ENCODE measurements around the gene EFCAB5. TPM values are rescaled to one million over a fixed set of nuclear protein-coding genes. Genes with fewer than 3 reads are reported as not detected.
"Not testable (repeated sequence)": the region's sequence is repeated elsewhere in the genome, so short reads cannot be mapped to it uniquely, and the experiment has no call there.

Gene EFCAB5
- total RNA-seq, 1 donor from 2014 or later: 0.99 TPM

DNA sequence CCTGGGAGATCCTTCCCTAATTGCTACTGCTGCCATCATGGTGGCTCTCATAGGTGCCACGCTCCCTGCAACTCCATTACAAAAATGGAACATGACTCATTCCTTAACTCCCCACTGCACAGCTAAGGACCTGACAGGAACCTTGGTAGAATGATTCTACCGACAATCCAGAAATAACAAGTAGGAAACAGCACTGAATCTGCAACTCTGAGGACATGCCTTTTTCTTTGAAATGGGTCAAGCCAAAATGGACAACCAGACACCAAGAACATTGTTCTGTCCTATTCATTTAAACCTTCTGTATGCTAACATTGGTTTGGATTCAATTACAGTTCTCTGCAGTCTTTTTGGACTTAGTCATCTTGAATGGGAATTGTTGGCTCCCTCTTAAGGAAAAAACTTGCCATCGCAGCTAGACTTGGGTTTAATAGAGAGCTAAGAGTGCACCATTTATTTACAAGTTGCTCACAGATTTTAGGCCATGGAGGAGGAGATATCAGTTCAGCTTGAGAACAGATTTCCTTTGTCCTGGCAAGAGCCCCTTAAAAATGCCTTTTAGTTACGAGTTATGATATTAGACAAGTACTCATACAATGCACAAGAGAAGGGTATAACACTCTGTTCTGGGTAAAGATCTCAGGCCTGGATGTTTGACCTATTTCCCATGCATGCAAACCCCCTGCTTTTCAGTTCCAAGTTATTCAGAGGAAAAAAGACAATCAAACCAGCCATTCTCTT is 154.2 kb downstream of the EFCAB5 start:
- DNase-seq: peak; percentile 40

DNA sequence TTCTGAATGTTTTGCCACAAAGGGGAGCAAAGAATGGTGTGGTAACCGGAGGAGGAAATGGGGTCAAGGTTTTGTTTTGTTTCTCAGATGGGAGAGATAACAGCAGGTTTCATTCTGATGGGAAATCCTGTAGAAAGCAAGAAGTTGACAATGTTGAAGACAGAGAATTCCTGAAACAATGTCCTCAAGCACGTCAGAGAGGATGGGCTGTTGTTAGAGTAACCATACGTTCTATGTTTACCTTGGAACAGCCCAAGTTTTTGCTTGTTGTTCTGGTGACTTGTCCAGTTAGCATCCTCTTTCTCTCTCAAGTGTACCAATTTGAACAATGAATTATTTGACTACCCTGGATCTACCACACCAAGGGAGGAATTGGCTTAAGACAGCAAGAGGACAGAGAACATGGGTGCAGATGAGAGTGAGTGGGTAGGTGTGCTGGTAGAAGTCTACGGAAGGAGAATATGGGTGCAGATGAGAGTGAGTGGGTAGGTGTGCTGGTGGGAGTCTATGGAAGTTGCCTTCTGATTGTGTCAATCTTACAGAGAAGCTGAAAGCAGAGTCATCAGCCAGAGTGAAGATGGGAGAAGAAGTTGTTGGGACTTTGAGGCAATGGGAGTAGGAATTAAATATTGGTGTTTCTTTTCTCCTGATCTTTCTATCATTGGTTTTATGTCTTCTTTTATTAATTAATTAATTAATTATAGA is 160.4 kb downstream of the EFCAB5 start:
- DNase-seq: no peak

DNA sequence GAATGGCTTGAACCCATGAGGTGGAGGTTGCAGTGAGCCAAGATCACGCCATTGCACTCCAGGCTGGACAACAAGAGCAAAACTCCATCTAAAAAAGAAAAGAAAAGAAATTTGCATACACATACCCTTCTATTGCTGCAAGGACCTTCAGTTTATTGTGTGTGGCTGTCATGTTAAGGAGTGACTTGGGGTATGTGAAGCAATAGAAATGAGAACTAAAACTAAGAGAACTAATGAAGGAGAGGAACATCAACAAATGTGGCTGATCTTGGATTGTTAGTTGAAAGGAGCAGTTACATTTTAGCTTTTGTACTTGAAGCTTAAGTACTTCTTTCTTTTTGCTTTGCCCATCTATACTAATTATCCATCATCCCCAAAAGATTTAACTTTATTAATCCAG is 162.5 kb downstream of the EFCAB5 start:
- DNase-seq: no peak

- peak; percentile 88 for DNase-seq
Measured at GRCh38 chr17:30104575-30105339, 163.3 kb downstream of the EFCAB5 start.

GRCh38 chr17:30112794-30113193 is 171.4 kb downstream of the EFCAB5 start:
- no peak for DNase-seq

GRCh38 chr17:30113213-30113612 is 171.8 kb downstream of the EFCAB5 start:
- DNase-seq: no peak

GRCh38 chr17:30116345-30116660 is 174.9 kb downstream of the EFCAB5 start:
- DNase-seq: no peak

DNA sequence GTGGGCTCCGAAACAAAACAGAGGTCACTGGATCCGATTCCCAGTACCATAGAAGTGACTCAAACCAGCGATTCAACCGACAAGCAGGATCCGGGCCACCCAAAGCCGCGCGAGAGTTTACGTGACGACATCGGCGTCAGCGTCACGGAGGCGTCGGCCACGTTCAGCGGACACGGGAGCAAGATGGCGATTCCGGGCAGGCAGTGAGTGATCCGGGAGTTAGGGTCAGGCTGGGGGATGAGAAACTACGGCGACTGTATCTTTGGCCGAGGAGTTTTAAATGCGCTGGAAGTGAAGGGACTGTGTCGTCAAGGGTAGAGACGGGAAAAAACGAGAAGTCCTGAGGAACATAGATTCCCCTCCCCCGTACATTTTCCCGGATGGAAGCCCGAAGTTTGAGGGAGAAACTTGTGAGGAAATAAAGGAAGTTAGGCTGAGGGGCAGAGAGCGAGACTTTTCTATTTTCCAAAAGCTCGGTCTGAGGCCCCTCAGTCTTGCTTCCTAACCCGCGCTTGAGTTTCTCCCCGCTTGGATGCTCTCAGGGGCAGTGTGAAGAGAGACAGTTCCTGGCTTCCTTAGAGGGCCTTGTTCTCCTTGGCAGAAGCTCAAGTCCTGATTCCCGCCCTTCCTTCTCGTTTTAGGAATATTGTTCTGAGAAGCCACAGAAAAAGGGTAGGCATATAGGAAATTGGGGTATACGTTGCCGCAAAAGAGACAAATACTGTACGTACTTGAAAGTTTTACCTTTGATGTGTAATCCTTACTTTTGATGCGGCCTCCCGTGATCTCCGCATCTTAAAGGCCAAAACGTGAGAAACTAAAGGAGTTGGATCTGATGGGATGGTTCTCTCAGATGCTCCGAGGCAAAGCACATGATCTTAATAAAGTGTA is 175.5 kb downstream of the EFCAB5 start, which contains the start of gene NSRP1:
Gene NSRP1, plus strand, starts transcription at position 156 of the 891 bp plus-strand sequence. Its CDS starts 28 bp downstream, at position 184.
- DNase-seq: peak; percentile 94

DNA sequence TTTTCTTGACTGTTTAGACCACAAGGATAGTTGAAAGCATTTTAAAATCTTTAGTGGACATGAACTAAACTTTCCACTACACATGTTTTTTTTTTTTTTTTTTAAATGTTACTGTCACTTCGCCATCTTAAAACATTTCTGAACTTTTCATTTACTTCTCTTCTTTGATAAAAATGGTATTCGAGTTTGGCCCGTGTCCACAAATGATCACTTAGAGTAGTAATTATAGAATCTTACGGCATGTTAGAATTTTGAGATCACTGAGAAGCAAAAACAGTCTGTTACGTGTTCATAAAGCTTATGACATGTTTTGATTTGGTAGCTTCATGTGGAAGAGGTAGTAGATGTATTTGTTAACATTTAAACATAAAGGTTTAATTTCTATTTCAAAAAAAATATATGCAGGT is 176.2 kb downstream of the EFCAB5 start:
- DNase-seq: peak; percentile 6

- not testable (repeated sequence) for DNase-seq
Measured at GRCh38 chr17:30118635-30119034, 177.2 kb downstream of the EFCAB5 start.

DNA sequence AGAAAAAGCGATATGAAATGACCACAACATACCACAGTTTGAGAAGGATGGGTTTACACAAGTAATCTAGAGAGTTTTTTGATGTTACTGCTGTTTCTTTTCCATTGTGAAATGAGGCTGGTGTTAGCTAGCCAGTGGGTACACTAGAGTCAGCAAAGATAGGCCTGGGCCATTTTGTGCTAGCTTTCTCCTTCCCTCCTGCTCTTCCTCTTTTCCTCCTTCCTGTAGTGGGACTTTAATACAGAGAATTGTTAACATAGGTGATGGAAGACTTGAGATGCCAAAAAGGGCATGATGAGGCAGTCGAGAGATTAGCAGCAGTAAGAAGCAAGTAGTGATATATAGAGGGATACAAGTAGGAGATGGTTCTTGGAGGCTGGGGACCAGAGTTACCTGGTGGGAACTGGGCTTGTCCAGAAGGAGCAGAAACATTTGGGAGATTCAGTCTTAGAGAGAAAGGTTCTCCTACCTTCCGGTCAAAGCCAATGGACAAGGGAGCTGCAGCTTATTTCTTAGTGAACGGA is 182.9 kb downstream of the EFCAB5 start:
- DNase-seq: no peak

DNA sequence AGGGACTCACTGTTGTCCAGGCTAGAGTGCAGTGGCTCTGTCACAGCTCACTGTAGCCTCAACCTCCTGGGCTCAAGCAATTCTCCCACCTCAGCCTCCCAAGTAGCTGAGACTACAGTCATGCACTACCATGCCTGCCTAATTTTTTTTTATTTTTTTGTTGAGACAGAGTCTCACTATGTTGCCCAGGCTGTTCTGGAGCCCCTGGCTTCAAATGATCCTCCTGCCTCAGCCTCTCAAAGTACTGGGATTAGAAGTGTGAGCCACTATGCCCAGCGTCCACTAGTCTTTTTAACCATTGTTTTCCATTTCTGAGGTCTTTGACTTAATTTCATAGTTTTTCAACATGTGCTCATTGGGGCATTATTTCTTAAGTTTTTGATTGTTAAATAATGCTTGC is 188.7 kb downstream of the EFCAB5 start:
- DNase-seq: no peak

GRCh38 chr17:30132615-30133014 is 191.2 kb downstream of the EFCAB5 start:
- DNase-seq: peak; percentile 44

DNA sequence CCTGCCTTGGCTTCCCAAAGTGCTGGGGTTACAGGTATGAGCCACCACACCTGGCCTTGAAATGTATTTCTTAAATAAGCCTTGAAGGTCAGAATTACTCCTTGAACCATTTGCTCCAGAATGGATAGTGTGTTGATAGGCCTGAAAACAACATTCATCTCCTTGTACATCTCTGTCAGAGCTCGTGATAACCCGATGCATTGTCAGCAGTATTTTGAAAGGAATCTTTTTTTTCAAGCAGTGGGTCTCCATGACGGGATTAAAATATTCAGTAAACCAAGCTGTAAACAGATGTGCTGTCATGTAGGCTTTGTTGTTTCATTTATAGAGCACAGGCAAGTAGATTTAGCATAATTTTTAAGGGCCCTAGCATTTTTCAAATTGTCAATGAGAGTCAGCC is 191.8 kb downstream of the EFCAB5 start:
- DNase-seq: no peak

DNA sequence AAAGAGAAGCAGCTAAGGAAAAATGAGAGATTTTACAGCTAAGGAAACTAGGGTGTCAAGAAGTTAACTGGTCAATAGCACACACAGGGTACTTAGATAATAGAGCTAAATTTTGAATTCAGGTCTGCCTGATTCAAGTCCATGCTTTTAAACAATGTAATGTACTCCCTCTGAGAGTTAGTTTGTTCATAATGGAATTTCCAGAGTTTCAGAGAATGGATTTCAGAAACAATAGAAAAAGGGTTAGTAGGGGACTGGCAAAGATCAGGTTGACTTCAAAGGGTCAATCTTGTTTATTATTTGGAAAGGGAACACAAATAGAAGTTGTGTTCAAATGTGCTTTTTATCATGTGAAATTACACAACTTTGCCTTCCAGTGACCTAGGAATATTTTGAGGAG is 193.1 kb downstream of the EFCAB5 start:
- DNase-seq: no peak

DNA sequence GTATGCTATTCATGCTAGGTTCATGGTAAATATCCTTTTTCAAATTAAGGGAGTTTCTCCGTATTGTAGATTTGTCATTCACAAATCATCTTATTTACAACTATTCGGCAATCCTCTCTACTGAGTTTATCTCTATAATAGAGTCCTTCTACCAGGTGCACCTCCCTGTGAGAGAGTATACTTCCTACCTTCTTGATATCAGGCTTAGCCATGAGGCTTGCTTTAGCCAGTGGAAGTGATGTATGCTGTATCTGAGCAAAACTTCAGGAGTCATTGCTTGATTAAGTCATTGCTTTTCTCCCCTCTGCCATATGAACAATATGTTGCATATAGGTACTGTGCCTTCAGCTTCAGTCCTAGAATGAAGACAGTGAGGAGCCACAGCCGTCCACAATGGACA is 195.7 kb downstream of the EFCAB5 start:
- DNase-seq: no peak

GRCh38 chr17:30147860-30148259 is 206.4 kb downstream of the EFCAB5 start:
- not testable (repeated sequence) for DNase-seq

GRCh38 chr17:30148376-30148775 is 206.9 kb downstream of the EFCAB5 start:
- DNase-seq: no peak

DNA sequence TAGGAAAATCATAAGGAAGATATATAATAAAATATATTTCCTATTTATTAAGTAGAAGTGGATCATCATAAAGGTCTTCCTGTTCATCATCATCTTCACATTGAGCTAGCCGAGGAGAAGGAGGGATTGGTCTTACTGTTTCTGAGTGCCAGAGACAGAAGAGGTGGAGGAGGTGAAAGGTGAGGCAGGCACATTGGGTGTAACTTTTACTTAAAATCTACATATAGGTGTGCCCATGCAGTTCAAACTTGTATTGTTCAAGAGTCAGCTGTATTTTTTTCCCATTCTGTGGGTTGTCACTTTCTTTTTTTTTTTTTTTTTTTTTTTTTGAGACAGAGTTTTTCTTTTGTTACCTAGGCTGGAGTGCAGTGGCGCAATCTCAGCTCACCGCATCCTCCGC is 210.0 kb downstream of the EFCAB5 start:
- no peak for DNase-seq

GRCh38 chr17:30153463-30153862 is 212.0 kb downstream of the EFCAB5 start:
- DNase-seq: no peak

GRCh38 chr17:30155389-30155788 is 214.0 kb downstream of the EFCAB5 start:
- DNase-seq: no peak

Measured in skin of body (tissue), 2 donors.